ENCODE measurements around the gene MCM8. TPM values are rescaled to one million over a fixed set of nuclear protein-coding genes. Genes with fewer than 3 reads are reported as not detected.
A peak's percentile ranks its signal among the peaks of the same experiment; 100 is the strongest.

Gene MCM8
- total RNA-seq, 1 experiment from 2014 or later, result 27.0 TPM

DNA sequence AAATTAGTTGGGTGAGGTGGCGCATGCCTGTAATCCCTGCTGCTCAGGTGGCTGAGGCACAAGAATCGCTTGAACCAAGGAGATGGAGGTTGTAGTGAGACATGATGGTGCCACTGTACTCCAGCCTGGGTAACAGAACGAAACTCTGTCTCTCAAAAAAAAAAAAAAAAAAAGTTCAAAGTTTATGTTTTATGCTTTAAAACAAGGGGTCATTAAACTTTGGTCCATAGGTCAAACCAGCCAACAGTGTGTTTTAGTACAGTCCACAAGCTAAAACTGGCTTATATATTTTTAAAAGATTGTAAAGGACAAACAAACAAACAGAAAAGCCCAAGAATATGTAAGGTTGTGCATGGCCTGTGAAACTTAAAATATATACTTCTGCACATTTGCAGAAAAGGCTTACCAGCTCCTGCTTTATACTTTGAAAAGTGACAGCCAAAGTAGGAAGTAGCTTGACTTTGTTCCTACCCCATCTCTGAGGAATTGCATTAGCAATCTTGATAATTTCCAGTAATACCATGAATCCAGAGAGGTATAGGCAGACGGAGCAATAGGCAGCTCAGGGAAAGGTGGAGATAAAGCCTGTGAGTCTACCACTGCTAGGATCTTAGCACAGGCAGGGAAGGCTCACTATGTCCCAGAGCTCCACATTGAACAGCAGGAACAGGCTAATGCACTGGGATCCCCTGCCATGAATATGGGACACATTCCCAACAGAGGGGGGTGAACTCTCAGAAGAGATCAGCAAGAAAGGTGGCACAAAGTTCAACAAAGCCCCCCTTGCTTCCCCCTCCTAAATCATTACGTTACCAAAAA is 30.5 kb downstream of the MCM8 start:
- TF ChIP-seq EZH2 (IDR thresholded peaks at IDR 0.05; ENCODE audit: low read length, unreplicated experiment) (no peak), CTCF (conservative IDR thresholded peaks at IDR 0.05; ENCODE audit: low read depth, low read length) (no peak), EZH2phosphoT487 (IDR thresholded peaks at IDR 0.05; ENCODE audit: borderline replicate concordance, low read length) (no peak)
- H3K9me3 ChIP-seq (ENCODE audit: low read length), result no peaks in the 10 kb centered on the region
- H3K36me3 ChIP-seq (ENCODE audit: low read depth, low read length), result peaks cover 69% of the 10 kb centered on the region
- no peaks in the 10 kb centered on the region for H3K79me2 ChIP-seq (ENCODE audit: low read length)
- ATAC-seq (no peak), DNase-seq (no peak)
- no peaks in the 10 kb centered on the region for H3F3A ChIP-seq (ENCODE audit: low read length, unreplicated experiment)
- ChIA-PET CTCF (no interaction called here), POLR2A (ENCODE audit: unreplicated experiment) (no interaction called here)
- no peaks in the 10 kb centered on the region for H4K20me1 ChIP-seq (ENCODE audit: low read length)
- no peaks in the 10 kb centered on the region for H3K27me3 ChIP-seq (ENCODE audit: low read length)
- H3K9me2 ChIP-seq (replicated peaks; ENCODE audit: low read length), result no peaks in the 10 kb centered on the region
- BruUV-seq (replicated peaks), result no TSS peak
- H3K4me2 ChIP-seq (ENCODE audit: low read length), result no peak overlapping the region
- no peak overlapping the region for H3K9ac ChIP-seq (ENCODE audit: low read length)
- H3K4me3 ChIP-seq (ENCODE audit: low read length), result no peak overlapping the region
- no peak overlapping the region for H2AFZ ChIP-seq (ENCODE audit: low read length)
- intact Hi-C loops (cut with micrococcal nuclease), result no loop called here
- no peak overlapping the region for H3K27ac ChIP-seq (ENCODE audit: low read length)
- peaks cover 9% of the 10 kb centered on the region for H3K4me1 ChIP-seq (ENCODE audit: insufficient read depth, low read length)

- intact Hi-C loops (cut with micrococcal nuclease), result loop anchor here (2.0 kb wide), 1 partner anchor 15 kb away; no protein-coding TSS in a partner anchor
- peak overlapping the region; percentile 27; the same call in 1 of the 2 replicates for H3K27ac ChIP-seq (ENCODE audit: low read length)
- peak; percentile 55 for DNase-seq
- peaks cover 49% of the 10 kb centered on the region for H3K36me3 ChIP-seq (ENCODE audit: low read depth, low read length)
- CTCF ChIA-PET, result interaction anchor here (0.6 kb wide), 1 partner anchor 20 kb away, joined by 3 read pairs; no protein-coding TSS in a partner anchor
- ATAC-seq, result peak; percentile 59
- no peaks in the 10 kb centered on the region for H3K9me3 ChIP-seq (ENCODE audit: low read length)
- no peaks in the 10 kb centered on the region for H3K9me2 ChIP-seq (replicated peaks; ENCODE audit: low read length)
- H3K27me3 ChIP-seq (ENCODE audit: low read length), result no peaks in the 10 kb centered on the region
- no peaks in the 10 kb centered on the region for H3K79me2 ChIP-seq (ENCODE audit: low read length)
- H3F3A ChIP-seq (ENCODE audit: low read length, unreplicated experiment), result no peaks in the 10 kb centered on the region
- H3K9ac ChIP-seq (ENCODE audit: low read length), result no peak overlapping the region
- POLR2A ChIA-PET (ENCODE audit: unreplicated experiment), result interaction anchor here (0.5 kb wide), 1 partner anchor 68 kb away, joined by 4 read pairs; no protein-coding TSS in a partner anchor
- TF ChIP-seq CTCF (conservative IDR thresholded peaks at IDR 0.05; ENCODE audit: low read depth, low read length), result no peak
- no peak for TF ChIP-seq EZH2 (IDR thresholded peaks at IDR 0.05; ENCODE audit: low read length, unreplicated experiment)
- no peak for TF ChIP-seq EZH2phosphoT487 (IDR thresholded peaks at IDR 0.05; ENCODE audit: borderline replicate concordance, low read length)
- H4K20me1 ChIP-seq (ENCODE audit: low read length), result no peaks in the 10 kb centered on the region
- no peak overlapping the region for H3K4me3 ChIP-seq (ENCODE audit: low read length)
- peaks cover 38% of the 10 kb centered on the region for H3K4me1 ChIP-seq (ENCODE audit: insufficient read depth, low read length)
- no TSS peak for BruUV-seq (replicated peaks)
- H3K4me2 ChIP-seq (ENCODE audit: low read length), result peak overlapping the region; percentile 4; the same call in 1 of the 2 replicates
- H2AFZ ChIP-seq (ENCODE audit: low read length), result no peak overlapping the region
Measured at GRCh38 chr20:5987383-5987782, 36.9 kb downstream of the MCM8 start.

DNA sequence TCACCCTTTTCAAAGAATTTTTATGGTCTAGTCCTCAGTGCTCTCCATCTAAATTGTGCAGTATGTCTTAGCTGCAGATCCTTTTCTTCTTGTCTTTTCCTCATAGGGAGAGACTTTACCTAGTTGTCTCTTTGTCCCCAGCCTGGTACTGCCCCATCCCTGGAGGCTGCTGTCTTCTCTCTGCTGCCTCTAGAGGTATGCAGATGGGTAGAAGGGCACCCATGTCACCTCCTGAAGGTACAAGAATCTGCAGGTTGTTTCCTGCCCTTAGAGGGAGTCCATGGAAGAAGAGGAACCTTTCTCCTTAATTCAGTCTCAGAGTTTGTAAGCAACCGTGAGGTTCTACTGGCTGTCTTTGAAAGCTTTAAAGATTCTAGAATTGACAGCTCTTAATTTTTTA is 39.1 kb downstream of the MCM8 start:
- POLR2A ChIA-PET (ENCODE audit: unreplicated experiment), result no interaction called here
- Histone ChIP-seq H3K4me1 (ENCODE audit: insufficient read depth, low read length) (peaks cover 42% of the 10 kb centered on the region), H3K27me3 (ENCODE audit: low read length) (no peaks in the 10 kb centered on the region), H3K9me2 (replicated peaks; ENCODE audit: low read length) (no peaks in the 10 kb centered on the region), H3K9ac (ENCODE audit: low read length) (no peak overlapping the region), H3K4me3 (ENCODE audit: low read length) (no peak overlapping the region), H3F3A (ENCODE audit: low read length, unreplicated experiment) (no peaks in the 10 kb centered on the region), H3K79me2 (ENCODE audit: low read length) (no peaks in the 10 kb centered on the region), H3K4me2 (ENCODE audit: low read length) (no peak overlapping the region), H3K36me3 (ENCODE audit: low read depth, low read length) (peaks cover 50% of the 10 kb centered on the region), H4K20me1 (ENCODE audit: low read length) (no peaks in the 10 kb centered on the region), H3K9me3 (ENCODE audit: low read length) (no peaks in the 10 kb centered on the region), H2AFZ (ENCODE audit: low read length) (no peak overlapping the region), H3K27ac (ENCODE audit: low read length) (no peak overlapping the region)
- no TSS peak for BruUV-seq (replicated peaks)
- TF ChIP-seq CTCF (conservative IDR thresholded peaks at IDR 0.05; ENCODE audit: low read depth, low read length), result peak; percentile 42; the same call in 1 of the 2 replicates
- no peak for TF ChIP-seq EZH2 (IDR thresholded peaks at IDR 0.05; ENCODE audit: low read length, unreplicated experiment)
- DNase-seq (peak; percentile 12), ATAC-seq (no peak)
- intact Hi-C loops (cut with micrococcal nuclease), result no loop called here
- CTCF ChIA-PET, result no interaction called here

Measured in PC-3 (cell line).